HL-60 (cell line): Measurements from ENCODE around the gene BCAT1.

Source experiments
- DNase-seq, 2 experiments: peaks; one replicate each; pipeline ENCODE4 v3.0.0-alpha.2; 2010 to 2020; ENCODE audit warnings: low read depth in 1 of 2, low spot score in 1 of 2
- H3K27ac ChIP-seq: fragments of 250-450 bp; sonication (Bioruptor Pico); replicated peaks from 2 replicates; pipeline ENCODE4 v1.5.1; 2020; ENCODE audit warnings: mild to moderate bottlenecking, moderate library complexity
- H3K27me3 ChIP-seq: fragments of 250-450 bp; sonication (Bioruptor Pico); 2 replicates; pipeline ENCODE4 v1.5.1; 2021; ENCODE audit warnings: mild to moderate bottlenecking, moderate library complexity; ENCODE audit not compliant: insufficient read depth, poor library complexity, severe bottlenecking
- H3K4me3 ChIP-seq: replicated peaks from 2 replicates; pipeline ENCODE4 v1.5.1; 2011; ENCODE audit warnings: mild to moderate bottlenecking, control low read depth, low read length; ENCODE audit not compliant: insufficient read depth
- CTCF ChIP-seq: IDR thresholded peaks from one replicate; pipeline ENCODE4 v1.5.1; 2011; ENCODE audit warnings: low read length, control low read depth, inconsistent platforms; ENCODE audit not compliant: insufficient read depth
- GABPA ChIP-seq: IDR thresholded peaks from 2 replicates; pipeline ENCODE4 v1.6.1; 2012; ENCODE audit warnings: low read depth
- POLR2AphosphoS5 ChIP-seq: IDR thresholded peaks from 2 replicates; pipeline ENCODE4 v1.6.1; 2012; ENCODE audit warnings: low read depth
- REST ChIP-seq: IDR thresholded peaks from 2 replicates; pipeline ENCODE4 v1.6.1; 2012; ENCODE audit warnings: low read depth; ENCODE audit not compliant: insufficient replicate concordance
- SPI1 ChIP-seq: IDR thresholded peaks from 2 replicates; pipeline ENCODE4 v1.6.1; 2012; ENCODE audit warnings: low read depth, mild to moderate bottlenecking, borderline replicate concordance

Gene BCAT1

GRCh38 chr12:24820872-24821271 lies 128.0 kb downstream of the BCAT1 start:
- no peak overlapping the region for H3K27ac ChIP-seq
- no peak for DNase-seq

GRCh38 chr12:24818351-24818750 lies 130.6 kb downstream of the BCAT1 start:
- TF ChIP-seq SPI1 (no peak), CTCF (no peak), POLR2AphosphoS5 (no peak), GABPA (no peak), REST (no peak)
- H3K4me3 ChIP-seq, result no peak overlapping the region
- DNase-seq, result no peak
- no peak overlapping the region for H3K27ac ChIP-seq
- H3K27me3 ChIP-seq, result no peaks in the 10 kb centered on the region

More at GRCh38 chr12:24820872-24821271, 128.0 kb downstream of the BCAT1 start:
- TF ChIP-seq CTCF (no peak), SPI1 (no peak), POLR2AphosphoS5 (no peak)
- no peak overlapping the region for H3K4me3 ChIP-seq
- no peaks in the 10 kb centered on the region for H3K27me3 ChIP-seq

- H3K27ac ChIP-seq, result no peak overlapping the region
Measured at GRCh38 chr12:24815114-24815423, 133.8 kb downstream of the BCAT1 start.

More at GRCh38 chr12:24815114-24815423, 133.8 kb downstream of the BCAT1 start:
- no peak for DNase-seq
- Histone ChIP-seq H3K4me3 (no peak overlapping the region), H3K27me3 (no peaks in the 10 kb centered on the region)
- TF ChIP-seq CTCF, result no peak
- TF ChIP-seq SPI1, result no peak
- no peak for TF ChIP-seq POLR2AphosphoS5
- no peak for TF ChIP-seq REST
- TF ChIP-seq GABPA, result no peak
